Hematopoietic multipotent progenitor cell treated with erythropoietin and hydrocortisone succinate and interleukin-3 and kit ligand, for 4 days (in vitro differentiated cells): ENCODE results near the gene TMEM33.
A peak's percentile ranks its signal among the peaks of the same experiment; 100 is the strongest.

Source experiments
- DNase-seq: peaks from one replicate; pipeline ENCODE4 v3.0.0-alpha.2; 2015

TMEM33 gene

DNA sequence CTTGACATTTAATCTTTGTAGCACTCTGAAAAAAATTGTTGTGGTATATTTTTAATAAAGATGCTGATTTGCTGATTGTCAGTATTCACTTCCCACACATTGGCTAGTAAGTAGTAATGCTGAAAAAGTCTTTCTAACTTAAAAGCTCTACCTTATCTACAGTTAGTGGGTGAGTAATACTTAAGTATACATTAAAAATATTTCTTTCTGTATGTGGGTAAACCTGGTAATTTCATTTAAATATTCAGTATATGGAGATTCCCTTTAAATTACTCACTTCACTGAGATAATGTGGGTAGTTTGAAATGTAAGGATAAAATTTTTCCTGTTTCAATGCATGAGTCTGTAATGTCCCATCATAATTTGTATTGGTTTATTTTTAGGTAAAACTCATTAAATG lies 5.6 kb downstream of the TMEM33 start:
- DNase-seq = no peak

DNA sequence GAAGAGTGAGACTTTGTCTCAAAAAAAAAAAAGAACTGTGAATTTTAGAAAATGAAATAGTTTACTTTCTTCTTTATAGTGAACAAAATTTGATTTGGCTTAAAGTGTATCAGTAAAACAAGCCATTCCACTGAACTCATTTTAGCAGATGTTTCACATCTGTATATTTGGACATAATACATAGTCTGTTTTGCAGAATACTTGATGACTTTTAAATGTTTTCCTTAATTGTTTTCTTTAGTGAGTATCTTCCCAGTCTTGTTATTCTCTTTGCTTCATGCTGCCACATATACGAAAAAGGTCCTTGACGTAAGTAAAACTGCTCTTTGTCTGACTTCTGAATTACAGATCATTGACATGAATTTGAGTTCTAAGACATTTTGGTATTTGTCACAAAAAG lies 8.3 kb downstream of the TMEM33 start:
- DNase-seq = no peak

DNA sequence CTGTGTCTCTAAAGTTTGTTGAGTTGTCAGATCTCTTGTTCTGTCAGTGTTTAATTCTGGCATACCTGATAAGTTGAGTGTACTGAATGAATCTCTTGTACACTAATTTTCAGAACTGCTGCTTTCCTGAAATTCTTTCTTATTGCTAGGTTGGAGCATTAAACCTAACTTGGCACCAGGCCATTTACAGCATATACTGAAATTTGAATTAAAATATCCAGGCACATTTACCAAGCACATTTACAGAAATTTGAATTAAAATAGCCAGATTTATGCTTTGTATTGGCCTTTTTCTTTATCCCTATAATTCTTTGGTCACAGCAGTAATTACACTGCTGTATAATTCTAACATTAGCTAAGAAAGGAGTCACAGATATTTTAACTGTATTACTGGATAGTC lies 8.9 kb downstream of the TMEM33 start:
- no peak for DNase-seq

DNA sequence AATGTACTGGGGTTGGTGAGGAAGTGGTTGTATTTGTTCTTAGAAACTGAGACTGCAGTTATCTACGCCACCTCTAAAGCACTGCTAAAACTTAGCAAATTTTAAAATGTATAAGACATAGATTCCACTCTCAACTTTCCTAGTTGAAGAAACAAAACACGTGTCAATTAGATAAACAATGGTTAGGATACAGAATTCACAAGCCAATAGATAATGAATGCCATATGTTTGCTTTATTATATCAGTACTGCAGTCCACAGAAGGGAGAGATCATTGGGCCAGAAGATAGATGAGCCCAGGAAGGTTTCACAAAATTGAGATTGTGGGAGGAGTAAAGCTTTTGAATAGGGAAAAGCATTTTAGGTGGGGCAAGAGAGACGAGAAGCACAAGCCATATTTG lies 14.3 kb downstream of the TMEM33 start:
- no peak for DNase-seq

DNA sequence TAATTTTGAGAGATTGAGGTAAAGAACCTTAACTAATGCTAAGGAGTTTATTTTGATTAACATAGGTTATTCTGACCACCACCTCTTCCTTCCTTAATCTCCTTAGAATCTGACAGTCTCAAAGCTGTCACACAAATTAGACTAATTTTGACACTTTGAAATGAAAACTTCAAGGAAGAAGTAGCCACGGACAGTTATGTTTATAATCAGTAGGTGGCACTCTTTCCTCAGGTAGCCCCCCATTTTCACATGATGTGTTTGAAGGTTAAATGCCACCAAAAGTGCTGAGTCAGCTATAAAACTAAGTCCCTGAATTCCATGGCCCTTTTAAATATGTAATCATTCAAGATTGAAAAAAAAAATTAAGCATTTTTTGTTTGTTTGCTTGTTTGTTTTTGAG lies 22.4 kb downstream of the TMEM33 start:
- peak; percentile 81 for DNase-seq

DNA sequence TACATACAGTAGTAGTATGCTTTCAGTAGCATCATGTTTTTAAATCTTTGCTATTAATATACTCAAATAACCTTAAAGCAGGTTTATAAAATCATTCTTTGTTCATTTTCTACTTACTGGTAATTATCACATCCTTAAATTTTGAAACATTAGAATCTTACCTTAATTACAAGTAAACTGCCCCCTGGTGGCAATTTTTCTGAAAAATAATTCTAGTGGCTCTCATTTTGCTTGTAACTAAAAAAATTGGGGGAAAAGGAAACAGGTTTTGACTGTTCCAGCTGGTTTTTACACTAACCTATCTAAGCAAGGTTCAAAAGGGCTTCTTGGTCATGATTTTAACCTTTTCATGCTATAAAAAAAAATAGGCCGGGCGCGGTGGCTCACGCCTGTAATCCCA lies 27.9 kb downstream of the TMEM33 start:
- DNase-seq = peak; percentile 79

DNA sequence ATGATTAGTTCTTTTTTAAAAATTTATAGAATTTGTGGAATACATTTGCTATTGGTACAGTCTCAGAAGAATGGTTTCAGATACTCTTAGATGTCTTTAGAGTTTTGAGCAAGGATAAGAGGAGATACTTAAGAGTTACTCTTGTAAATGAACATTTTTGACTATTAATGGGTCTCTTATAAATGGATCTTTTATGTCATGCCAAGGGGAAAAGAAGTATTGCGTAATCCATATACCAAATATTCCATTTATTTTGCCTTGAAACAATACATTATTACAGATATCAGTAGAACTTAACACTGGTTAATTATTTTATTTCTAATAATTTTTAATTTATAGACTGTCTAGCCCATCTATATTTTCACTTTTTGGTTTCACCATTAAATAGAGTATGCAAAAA lies 29.2 kb downstream of the TMEM33 start:
- DNase-seq = no peak

DNA sequence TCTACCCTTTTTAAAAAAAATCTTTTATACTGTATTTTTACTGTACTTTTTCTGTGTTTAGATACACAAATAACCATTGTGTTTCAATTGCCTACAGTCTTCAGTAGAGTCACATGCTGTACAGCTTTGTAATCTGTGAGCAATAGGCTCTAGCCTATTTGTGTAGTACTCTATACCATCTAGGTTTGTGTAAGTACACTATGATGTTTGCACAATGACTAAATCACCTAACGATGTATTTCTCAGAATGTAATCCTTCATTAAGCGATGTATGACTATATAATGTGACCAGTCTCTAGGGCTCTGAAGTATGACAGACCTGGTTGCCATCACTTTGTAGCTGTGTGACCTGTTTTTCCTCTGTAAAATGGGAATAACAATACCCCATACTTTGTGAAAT lies 32.2 kb downstream of the TMEM33 start:
- DNase-seq = no peak

DNA sequence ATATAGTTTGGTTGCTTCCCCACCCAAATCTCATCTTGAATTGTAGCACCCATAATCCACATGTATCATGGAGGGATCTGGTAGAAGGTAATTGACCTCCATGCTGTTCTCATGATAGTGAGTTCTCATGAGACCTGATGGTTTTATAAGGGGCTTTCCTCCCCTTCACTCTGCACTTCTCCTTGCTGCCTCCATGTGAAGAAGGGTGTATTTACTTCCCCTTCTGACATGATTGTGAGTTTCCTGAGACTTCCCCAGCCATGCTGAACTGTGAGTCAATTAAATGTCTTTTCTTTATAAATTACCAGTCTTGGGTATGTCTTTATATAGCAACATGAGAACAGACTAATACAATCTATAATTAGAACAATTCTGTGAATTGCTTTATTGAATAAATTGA lies 34.4 kb downstream of the TMEM33 start:
- DNase-seq = peak; percentile 18

DNA sequence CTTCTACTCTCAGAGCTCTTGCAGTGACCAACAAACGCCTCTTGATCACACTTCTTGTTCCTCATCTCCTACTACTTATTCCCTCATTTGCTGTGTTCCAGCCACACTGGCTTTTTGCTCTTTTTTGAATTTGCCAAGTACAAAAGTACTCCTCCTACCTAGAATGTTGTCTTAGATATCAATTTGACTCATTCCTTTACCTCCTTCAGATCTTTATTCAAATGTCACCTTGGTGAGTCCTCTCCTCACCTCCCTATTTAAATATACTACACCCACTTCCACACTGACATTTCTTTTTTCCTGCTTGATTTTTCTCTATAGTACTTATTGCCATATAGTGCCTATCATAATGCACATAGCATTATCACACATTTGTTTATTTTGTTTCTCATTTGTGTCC lies 40.1 kb downstream of the TMEM33 start:
- DNase-seq = no peak

DNA sequence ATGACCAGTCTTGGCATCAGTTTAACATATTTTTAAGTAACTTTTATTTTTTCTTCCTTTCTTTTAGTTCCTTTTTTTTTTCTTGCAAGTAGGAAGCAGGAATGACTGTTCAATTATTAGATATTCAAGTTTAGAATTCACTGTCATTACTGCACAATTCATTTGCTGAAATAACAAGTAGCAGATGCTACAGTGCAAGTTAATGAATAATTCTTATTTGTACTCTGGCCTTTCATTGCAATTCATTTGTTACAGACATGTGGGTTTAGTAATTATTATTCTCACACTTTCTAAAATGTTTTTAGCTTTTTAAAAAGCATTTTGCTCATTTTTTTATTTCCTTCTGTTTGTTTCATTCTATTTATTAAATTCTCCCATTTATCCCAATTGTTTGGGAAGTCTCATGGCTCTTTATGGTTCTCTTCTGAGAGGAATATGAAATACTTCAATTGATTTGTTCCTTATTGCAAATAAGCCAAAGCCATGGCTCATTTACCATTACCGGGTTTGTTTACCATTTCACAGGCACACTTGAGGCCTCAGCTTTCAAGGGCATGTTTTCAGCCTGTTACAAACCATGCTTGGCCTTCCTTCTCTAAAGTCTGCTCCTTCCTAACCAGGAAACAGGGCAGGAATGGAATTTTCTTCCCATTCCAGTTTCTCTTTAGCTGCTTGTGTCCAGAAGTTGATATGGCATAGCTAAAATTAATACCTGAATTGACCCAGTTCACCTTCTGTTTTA lies 41.7 kb downstream of the TMEM33 start:
- DNase-seq = no peak

DNA sequence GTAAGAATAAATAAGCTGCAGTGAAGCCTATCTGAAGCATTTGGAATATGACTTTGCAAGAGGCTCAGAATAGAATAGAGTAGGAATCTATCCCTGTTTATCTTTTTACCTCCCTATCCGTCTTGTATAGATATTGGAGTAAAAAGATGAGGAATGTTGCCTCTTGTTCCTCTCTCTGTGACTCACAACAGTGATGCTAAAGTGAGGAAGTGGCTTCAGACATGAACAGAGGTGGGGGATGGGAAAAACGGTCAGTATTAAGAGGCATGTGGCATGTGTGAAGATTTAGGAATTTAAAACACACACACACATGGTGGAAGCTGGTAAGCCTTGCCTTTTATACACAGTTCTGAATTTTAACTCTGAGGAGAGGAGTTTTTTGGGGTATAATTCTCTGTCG lies 42.5 kb downstream of the TMEM33 start:
- DNase-seq = peak; percentile 41

DNA sequence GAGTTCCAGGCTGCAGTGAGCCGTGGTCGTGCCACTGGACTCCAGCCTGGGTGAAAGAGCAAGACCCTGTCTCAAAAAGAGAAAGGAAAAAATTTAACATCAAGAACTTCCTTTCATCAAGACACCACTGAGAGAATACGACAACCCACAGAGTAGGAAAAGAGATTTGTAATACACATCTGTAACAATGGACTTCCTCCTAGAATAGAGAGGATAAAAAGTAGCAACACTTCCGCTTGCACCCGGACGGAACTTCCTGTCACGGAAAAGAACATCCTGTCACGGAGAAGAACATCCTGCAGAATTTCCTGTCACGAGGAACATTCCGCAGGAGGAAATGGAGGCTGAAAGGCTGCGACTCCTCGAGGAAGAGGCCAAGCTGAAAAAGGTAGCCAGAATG lies 46.2 kb downstream of the TMEM33 start, which contains the start of gene DCAF4L1:
DCAF4L1 (plus strand) TSS at position 301 of the 400 bp plus-strand sequence; CDS start at position 338, 37 bp downstream.
- no peak for DNase-seq

DNA sequence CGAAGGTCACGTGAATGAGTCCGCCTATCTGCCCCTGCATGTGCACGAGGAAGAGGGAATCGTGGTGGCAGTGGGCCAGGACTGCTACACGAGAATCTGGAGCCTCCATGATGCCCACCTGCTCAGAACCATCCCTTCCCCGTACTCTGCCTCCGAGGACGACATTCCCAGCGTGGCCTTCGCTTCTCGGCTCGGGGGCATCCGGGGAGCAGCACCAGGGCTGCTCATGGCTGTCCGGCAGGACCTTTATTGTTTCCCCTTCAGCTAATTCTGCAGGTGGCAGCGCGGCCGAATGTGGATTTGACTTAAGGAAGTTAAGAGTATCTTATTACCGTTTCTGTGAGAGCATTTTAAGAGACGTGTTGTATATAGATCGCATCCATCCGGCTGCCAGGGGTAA lies 47.5 kb downstream of the TMEM33 start:
- DNase-seq = no peak

DNA sequence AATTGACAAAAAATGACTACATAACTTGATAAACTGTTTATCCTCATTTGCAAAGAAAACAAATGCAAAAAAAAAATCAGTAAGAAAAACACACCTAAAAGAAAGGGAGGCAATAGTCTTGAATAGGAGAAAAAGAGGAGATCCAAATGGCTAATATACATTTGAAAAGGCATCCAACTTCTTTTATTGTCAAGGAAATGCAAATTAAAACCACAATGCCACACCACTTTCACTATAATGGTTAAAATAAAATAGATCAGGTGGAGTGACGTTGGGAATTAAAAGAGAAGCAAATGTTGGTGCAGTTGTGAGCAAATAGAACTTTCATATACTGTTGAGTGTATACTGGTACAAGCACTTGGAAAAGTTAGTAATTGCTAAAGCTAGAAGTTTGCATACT lies 49.9 kb downstream of the TMEM33 start:
- no peak for DNase-seq

DNA sequence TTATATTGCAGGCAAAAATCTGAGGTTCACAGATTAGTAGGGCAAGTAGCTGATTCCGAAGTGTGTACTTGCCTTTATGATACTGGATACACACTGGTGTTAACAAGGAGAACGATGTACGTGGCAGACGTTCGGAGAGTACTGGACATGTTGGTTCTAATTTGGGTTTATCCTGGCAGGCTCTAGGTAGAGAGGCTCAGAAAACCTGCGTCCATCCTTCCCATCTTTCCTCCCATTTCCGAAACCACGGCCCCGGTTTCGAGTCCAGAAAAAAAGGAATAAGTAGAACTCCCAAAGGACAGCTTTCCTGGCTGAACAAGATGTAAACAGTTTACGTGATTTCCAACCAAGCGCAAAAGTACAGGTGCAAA lies 54.8 kb downstream of the TMEM33 start:
- DNase-seq = peak; percentile 26

DNA sequence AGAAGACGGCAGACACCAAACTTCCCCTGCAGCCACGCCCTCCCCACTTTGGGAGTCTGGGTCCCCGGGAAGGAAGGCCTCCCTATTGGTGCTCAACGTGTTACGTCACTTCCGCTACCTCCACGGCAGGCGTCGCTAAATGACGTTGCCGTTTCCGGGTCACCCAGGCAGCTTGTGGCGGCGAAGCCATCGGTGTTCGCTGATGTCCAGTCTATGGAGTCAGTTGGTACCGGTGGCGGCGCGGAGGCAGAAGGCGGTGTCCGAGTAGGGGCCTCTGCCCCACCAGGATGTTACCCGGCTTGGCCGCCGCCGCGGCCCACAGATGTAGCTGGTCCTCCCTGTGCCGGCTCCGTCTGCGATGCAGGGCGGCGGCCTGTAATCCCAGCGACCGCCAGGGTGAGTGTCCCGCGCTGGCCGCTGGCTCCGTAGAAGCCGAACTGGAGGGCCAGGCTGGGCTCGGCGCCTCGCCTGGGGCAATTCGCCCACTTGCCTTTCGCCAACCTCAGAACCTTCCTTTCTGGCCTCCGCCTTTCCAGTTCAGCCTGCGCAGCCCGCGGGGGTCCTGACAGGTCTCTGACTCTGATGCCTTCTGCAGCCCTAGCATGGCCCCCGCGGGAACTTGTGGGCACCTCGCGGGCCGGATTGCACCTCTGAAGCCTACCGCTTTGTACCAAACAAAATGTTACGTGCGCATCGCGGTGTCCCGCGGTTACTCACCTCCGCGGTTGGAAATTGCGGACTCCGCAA lies 55.3 kb downstream of the TMEM33 start, which contains the start of gene SLC30A9:
SLC30A9 (plus strand) TSS at position 166 of the 747 bp plus-strand sequence; CDS start at position 288, 122 bp downstream.
- DNase-seq = peak; percentile 98

DNA sequence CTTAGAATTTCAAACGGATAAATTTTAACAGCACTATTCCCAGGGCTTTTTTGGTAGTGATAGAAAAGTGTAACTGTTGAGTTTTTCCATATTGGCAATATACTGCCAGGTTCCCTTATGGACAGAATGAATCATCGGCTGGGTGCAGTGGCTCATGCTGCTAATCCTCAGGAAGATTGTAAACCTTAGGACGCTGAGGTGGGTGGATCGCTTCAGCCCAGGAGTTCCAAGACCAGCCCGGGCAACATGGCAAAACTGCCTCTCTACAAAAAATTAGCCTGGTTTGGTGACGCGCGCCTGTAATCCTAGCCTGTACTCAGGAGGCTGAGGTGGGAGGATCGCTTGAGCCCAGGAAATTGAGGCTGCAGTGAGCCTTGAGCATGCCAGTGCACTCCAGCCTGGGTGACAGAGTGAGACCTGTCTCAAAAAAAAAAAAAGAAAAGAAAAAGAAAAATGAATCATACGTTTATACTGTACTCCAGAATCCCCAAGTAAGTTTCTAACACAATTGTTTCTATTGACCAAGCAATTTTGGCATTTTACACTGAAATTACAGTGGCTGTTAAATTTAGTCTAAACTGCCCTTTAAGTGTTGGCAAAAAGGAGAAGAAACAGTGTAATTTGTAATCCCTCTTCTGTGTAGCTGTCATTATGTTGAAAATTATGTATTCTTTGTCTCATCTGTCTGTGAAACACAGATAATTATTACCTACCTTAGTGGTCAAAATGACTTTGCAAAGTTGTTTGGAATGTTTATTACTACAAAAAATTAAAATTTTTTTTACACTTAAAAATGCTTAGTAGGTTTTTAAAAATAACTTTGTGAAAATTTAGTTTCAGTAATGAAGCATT lies 56.9 kb downstream of the TMEM33 start:
- DNase-seq = peak; percentile 27

DNA sequence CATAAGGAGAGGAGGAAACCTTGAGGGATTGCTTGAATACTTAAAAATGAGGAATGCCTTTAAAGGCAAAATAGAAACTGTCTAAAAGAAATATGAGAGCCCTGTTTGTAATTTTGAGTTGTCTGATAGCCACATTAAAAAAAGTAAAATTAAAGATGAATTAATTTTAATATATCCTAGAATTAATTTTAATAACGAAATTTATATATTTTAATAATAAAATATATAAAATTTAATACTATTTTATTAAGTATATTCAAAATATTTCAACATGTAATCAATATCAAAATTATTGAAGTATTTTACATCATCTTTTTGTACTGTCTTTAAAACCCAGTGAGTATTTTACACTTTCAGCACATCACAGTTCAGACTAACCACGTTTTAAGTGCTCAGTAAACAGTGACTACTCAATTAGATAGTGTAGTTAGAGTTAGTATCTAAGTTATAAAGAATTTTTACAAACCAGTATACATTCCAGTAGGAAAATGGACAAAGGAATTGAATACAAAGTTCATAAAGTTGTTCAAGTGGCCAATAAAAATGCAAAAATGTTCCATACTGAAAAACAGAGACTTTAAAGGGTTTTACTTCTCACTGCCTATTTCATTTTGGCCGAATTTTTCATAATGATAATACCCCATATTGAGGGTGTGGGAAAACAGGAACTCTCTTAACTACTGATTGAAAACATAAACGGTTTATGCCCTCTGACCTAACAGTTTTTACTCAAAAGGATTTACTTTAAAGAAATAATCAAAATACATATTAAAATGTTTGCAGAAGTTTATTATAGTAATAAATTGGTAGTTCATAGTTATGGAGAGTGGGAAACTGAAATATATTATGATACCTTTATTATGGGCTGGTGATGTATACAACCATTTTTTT lies 58.0 kb downstream of the TMEM33 start:
- DNase-seq = peak; percentile 18

DNA sequence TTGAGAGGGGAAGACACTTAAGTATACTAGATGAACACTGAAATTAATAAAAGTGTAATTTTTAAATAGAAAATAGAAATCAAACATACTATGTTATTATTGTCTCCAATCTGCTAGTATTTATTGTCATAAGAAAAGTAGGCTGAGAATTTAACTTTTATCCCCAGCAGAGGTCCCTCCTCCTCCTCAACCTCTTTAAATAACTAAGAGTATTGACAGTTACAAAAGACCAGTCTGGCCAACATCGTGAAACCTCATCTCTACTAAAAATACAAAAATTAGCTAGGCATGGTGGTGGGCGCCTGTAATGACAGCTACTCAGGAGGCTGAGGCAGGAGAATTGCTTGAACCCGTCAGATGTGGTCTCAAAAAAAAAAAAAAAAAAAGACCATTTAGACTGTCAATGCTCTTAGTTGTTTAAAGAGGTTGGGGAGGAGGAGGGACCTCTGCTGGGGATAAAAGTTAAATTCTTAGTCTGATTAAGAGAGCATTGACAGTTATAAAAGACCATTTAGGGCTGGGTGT lies 59.3 kb downstream of the TMEM33 start:
- peak; percentile 44 for DNase-seq

DNA sequence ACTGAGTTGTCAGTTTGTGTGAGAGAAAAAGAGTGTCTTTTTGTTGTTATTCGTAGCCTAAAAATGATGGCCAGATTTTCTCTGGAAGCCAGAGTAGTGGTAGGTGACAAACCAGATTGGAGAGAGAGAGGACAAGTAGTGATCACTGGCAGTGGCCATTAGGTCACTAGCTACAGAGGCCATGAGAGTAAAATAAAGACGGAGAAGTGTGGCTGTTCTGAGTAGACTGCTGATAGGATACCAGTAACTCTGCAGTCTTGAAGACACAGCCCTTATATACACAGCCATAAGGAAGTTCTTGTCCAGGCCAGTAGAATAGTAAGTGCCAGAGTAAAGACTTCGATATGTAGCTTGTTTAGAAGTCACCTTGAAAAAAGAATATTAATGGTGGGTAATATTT lies 62.8 kb downstream of the TMEM33 start:
- no peak for DNase-seq

DNA sequence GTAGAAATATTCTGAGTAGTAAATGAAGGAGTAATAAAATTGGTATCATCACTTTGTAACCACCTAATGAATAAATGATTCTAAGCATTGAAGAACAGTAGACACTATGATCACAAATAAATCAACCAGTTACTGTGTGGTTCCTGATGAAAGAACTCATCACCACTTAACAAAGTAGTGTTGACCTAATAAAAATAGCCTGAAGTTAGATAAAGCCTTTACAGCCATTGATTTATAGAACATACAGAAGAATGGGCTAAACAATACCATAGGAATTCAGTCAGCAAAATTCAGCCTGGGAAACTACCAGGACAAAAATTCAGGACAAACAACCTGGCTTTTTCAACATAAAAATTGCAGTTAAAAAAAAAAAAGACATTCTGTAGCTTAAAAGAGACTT lies 64.1 kb downstream of the TMEM33 start:
- no peak for DNase-seq
